Measurements from ENCODE around the gene CNN2. TPM values are rescaled to one million over a fixed set of nuclear protein-coding genes. Genes with fewer than 3 reads are reported as not detected.

Gene CNN2
- total RNA-seq, 4 donors from 2014 or later, result 69.9 to 122 (median 79.4) TPM

GRCh38 chr19:1057176-1057855 lies 30.9 kb downstream of the CNN2 start:
- 46 to 55% methylated on average over 3 of the region's 3 CpGs for WGBS, 2 donors

GRCh38 chr19:1058112-1058511 lies 31.7 kb downstream of the CNN2 start:
- no peak overlapping the region for H3K27ac ChIP-seq
- TF ChIP-seq EP300 (IDR thresholded peaks at IDR 0.05) (no peak), CTCF (IDR thresholded peaks at IDR 0.05) (no peak), POLR2A (IDR thresholded peaks at IDR 0.05) (no peak)
- no peak for DNase-seq (ENCODE audit: low spot score in 2 of 2)
- 92 to 93% methylated on average over 4 to 5 of the region's 5 CpGs for WGBS, 2 donors
- H3K4me1 ChIP-seq, result no peaks in the 10 kb centered on the region
- peaks cover 0 to 68% (median 15%) of the 10 kb centered on the region in 4 donors for H3K9me3 ChIP-seq
- H3K27me3 ChIP-seq, result no peaks in the 10 kb centered on the region
- peaks cover 0 to 52% (median 0%) of the 10 kb centered on the region in 3 donors for H3K36me3 ChIP-seq
- H3K4me3 ChIP-seq, result no peak overlapping the region

More at GRCh38 chr19:1057176-1057855, 30.9 kb downstream of the CNN2 start:
- Histone ChIP-seq H3K9me3 (peaks cover 0 to 68% (median 15%) of the 10 kb centered on the region in 4 donors), H3K4me1 (no peaks in the 10 kb centered on the region), H3K27me3 (no peaks in the 10 kb centered on the region), H3K36me3 (peaks cover 0 to 52% (median 0%) of the 10 kb centered on the region in 3 donors), H3K4me3 (no peak overlapping the region), H3K27ac (no peak overlapping the region)
- TF ChIP-seq POLR2A (IDR thresholded peaks at IDR 0.05) (no peak), CTCF (IDR thresholded peaks at IDR 0.05) (peak in 1 of 5 experiments; percentile 28), EP300 (IDR thresholded peaks at IDR 0.05) (no peak)
- DNase-seq (ENCODE audit: low spot score in 2 of 2), result no peak

GRCh38 chr19:1060689-1061088 lies 34.3 kb downstream of the CNN2 start:
- H3K4me3 ChIP-seq, result no peak overlapping the region
- peaks cover 0 to 16% (median 4%) of the 10 kb centered on the region in 4 donors for H3K4me1 ChIP-seq
- peaks cover 0 to 5% of the 10 kb centered on the region in 2 donors for H3K27me3 ChIP-seq
- no peak overlapping the region for H3K27ac ChIP-seq
- peaks cover 0 to 56% (median 15%) of the 10 kb centered on the region in 4 donors for H3K9me3 ChIP-seq
- TF ChIP-seq CTCF (IDR thresholded peaks at IDR 0.05), result no peak
- no peak for TF ChIP-seq EP300 (IDR thresholded peaks at IDR 0.05)
- no peak for TF ChIP-seq POLR2A (IDR thresholded peaks at IDR 0.05)
- H3K36me3 ChIP-seq, result peaks cover 0 to 38% (median 0%) of the 10 kb centered on the region in 3 donors
- DNase-seq (ENCODE audit: low spot score in 2 of 2), result no peak
- 68 to 85% methylated on average over 5 of the region's 5 CpGs for WGBS, 2 donors

- peaks cover 0 to 25% (median 0%) of the 10 kb centered on the region in 3 donors for H3K36me3 ChIP-seq
- H3K27me3 ChIP-seq, result peaks cover 0 to 18% of the 10 kb centered on the region in 2 donors
- WGBS, 2 donors, result 69 to 93% methylated on average over 12 to 20 of the region's 20 CpGs
- no peak overlapping the region for H3K27ac ChIP-seq
- peaks cover 0 to 29% (median 12%) of the 10 kb centered on the region in 4 donors for H3K4me1 ChIP-seq
- peaks cover 0 to 43% (median 10%) of the 10 kb centered on the region in 4 donors for H3K9me3 ChIP-seq
- TF ChIP-seq POLR2A (IDR thresholded peaks at IDR 0.05), result no peak
- TF ChIP-seq EP300 (IDR thresholded peaks at IDR 0.05), result no peak
- no peak for TF ChIP-seq CTCF (IDR thresholded peaks at IDR 0.05)
- no peak overlapping the region for H3K4me3 ChIP-seq
- DNase-seq (ENCODE audit: low spot score in 2 of 2), result no peak
These were observed 35.6 kb downstream of the CNN2 start for GRCh38 chr19:1061987-1062386.

- Histone ChIP-seq H3K9me3 (peaks cover 0 to 38% (median 8%) of the 10 kb centered on the region in 4 donors), H3K36me3 (peaks cover 0 to 20% (median 0%) of the 10 kb centered on the region in 3 donors), H3K4me3 (no peak overlapping the region), H3K27ac (no peak overlapping the region), H3K4me1 (peaks cover 0 to 34% (median 16%) of the 10 kb centered on the region in 4 donors), H3K27me3 (peaks cover 0 to 23% of the 10 kb centered on the region in 2 donors)
- 82 to 87% methylated on average over 17 of the region's 17 CpGs for WGBS, 2 donors
- DNase-seq (ENCODE audit: low spot score in 2 of 2), result no peak
- no peak for TF ChIP-seq CTCF (IDR thresholded peaks at IDR 0.05)
- TF ChIP-seq EP300 (IDR thresholded peaks at IDR 0.05), result no peak
- TF ChIP-seq POLR2A (IDR thresholded peaks at IDR 0.05), result no peak
These were observed 36.1 kb downstream of the CNN2 start for GRCh38 chr19:1062387-1063029.
